B cell (primary cell): ENCODE results near the gene DHRS1. TPM values are rescaled to one million over a fixed set of nuclear protein-coding genes. Genes with fewer than 3 reads are reported as not detected.

Experiments used
- ATAC-seq: fragments of 200-7000 bp; cut with Tn5 transposase; one replicate; pipeline ENCODE4 v1.10.0; 2021; ENCODE audit warnings: low read depth, mild to moderate bottlenecking, moderate number of reproducible peaks, moderate library complexity
- CTCF ChIA-PET: fragments of 350-600 bp; sonication (Branson Sonifier 250); formaldehyde crosslinking; loops from one replicate; lab custom pipeline; 2021; ENCODE audit warnings: antibody characterized with exemption, inconsistent platforms; lab: Charles Lee
- POLR2A ChIA-PET: fragments of 350-600 bp; sonication (Branson Sonifier 250); formaldehyde crosslinking; loops from one replicate; lab custom pipeline; 2021; ENCODE audit warnings: antibody characterized with exemption; lab: Charles Lee
- DNase-seq: peaks from one replicate; pipeline ENCODE4 v3.0.0; 2013
- H2AFZ ChIP-seq: 2 replicates; pipeline ENCODE4 v1.6.1; 2012; ENCODE audit warnings: mild to moderate bottlenecking, low read depth, low read length; ENCODE audit not compliant: insufficient read depth, poor library complexity, severe bottlenecking
- H3K27ac ChIP-seq, 2 donors: 1 replicate in 1 of 2; 2 replicates in 1 of 2; pipeline ENCODE4 v1.5.1; 2012 to 2013; ENCODE audit warnings: low read length in 2 of 2, mild to moderate bottlenecking in 2 of 2, moderate library complexity in 1 of 2
- H3K27me3 ChIP-seq, 4 experiments: fragments of 200-600 bp in 1 of 4; sonication (generic) in 1 of 4; replicated peaks in 1 of 4; 1 replicate in 2 of 4; 2 replicates in 2 of 4; pipeline versions ENCODE4 v1.6.1 to v1.7.0; 2013 to 2016; ENCODE audit warnings: low read length in 3 of 4, mild to moderate bottlenecking in 2 of 4, mixed read lengths in 1 of 4, moderate library complexity in 1 of 4; ENCODE audit not compliant: insufficient read depth in 4 of 4, control insufficient read depth in 3 of 4; ENCODE audit errors: control extremely low read depth in 1 of 4
- H3K36me3 ChIP-seq, 2 experiments: replicated peaks in 1 of 2; 1 replicate in 1 of 2; 2 replicates in 1 of 2; pipeline versions ENCODE4 v1.6.1 to v1.7.1; 2013; ENCODE audit warnings: low read length in 1 of 2; ENCODE audit not compliant: insufficient read depth in 2 of 2, control insufficient read depth in 1 of 2; ENCODE audit errors: control extremely low read depth in 1 of 2, extremely low read depth in 1 of 2
- H3K4me1 ChIP-seq, 2 donors: fragments of 200-600 bp in 1 of 2; sonication (generic) in 1 of 2; 1 replicate in 1 of 2; 2 replicates in 1 of 2; pipeline versions ENCODE4 v1.5.1 to v1.6.1; 2013 to 2017; ENCODE audit warnings: low read length in 2 of 2; ENCODE audit not compliant: control insufficient read depth in 2 of 2, insufficient read depth in 2 of 2
- H3K4me2 ChIP-seq: replicated peaks from 2 replicates; pipeline ENCODE3; 2012; ENCODE audit warnings: mild to moderate bottlenecking, low read depth, low read length; ENCODE audit not compliant: poor library complexity, severe bottlenecking
- H3K4me3 ChIP-seq, 5 experiments: fragments of 200-600 bp in 1 of 5; sonication (generic) in 1 of 5; 1 replicate in 3 of 5; 2 replicates in 2 of 5; pipeline versions ENCODE4 v1.5.1 to v1.7.0; 2011 to 2016; ENCODE audit warnings: low read length in 4 of 5, mild to moderate bottlenecking in 4 of 5, low read depth in 2 of 5, control low read depth in 1 of 5, moderate library complexity in 1 of 5; ENCODE audit not compliant: insufficient read depth in 1 of 5; ENCODE audit errors: control extremely low read depth in 1 of 5, extremely low read depth in 1 of 5
- H3K79me2 ChIP-seq: fragments of 200-600 bp; sonication (generic); one replicate; pipeline ENCODE4 v1.6.0; 2016; ENCODE audit warnings: low read length; ENCODE audit not compliant: control insufficient read depth, insufficient read depth
- H3K9ac ChIP-seq: fragments of 200-600 bp; sonication (generic); 2 replicates; pipeline ENCODE4 v1.6.1; 2017; ENCODE audit warnings: mild to moderate bottlenecking, low read length, moderate library complexity
- H3K9me3 ChIP-seq, 3 donors: one replicate each; pipeline versions ENCODE4 v1.6.1 to v1.7.1; 2013; ENCODE audit warnings: low read length in 2 of 3; ENCODE audit not compliant: control insufficient read depth in 2 of 3, insufficient read depth in 1 of 3; ENCODE audit errors: control extremely low read depth in 1 of 3
- H4K20me1 ChIP-seq: 2 replicates; pipeline ENCODE4 v1.6.0; 2012; ENCODE audit warnings: mild to moderate bottlenecking, low read length; ENCODE audit not compliant: insufficient read depth, control insufficient read depth, poor library complexity, severe bottlenecking
- H3K27ac Mint-ChIP-seq: one replicate; pipeline ENCODE4 v1.8.0; 2021; ENCODE audit warnings: mixed read lengths
- H3K27me3 Mint-ChIP-seq: one replicate; pipeline ENCODE4 v1.8.0; 2021; ENCODE audit warnings: mixed read lengths
- H3K4me1 Mint-ChIP-seq: one replicate; pipeline ENCODE4 v1.8.0; 2021; ENCODE audit warnings: mixed read lengths
- H3K4me3 Mint-ChIP-seq: one replicate; pipeline ENCODE4 v1.8.0; 2021; ENCODE audit warnings: mixed read lengths
- H3K9me3 Mint-ChIP-seq: one replicate; pipeline ENCODE4 v1.8.0; 2022; ENCODE audit warnings: mixed read lengths; ENCODE audit not compliant: insufficient read depth
- CTCF ChIP-seq: fragments of 200-600 bp; IDR thresholded peaks from one replicate; pipeline ENCODE4 v1.8.0; 2022; ENCODE audit warnings: antibody characterized with exemption, mild to moderate bottlenecking
- EZH2 ChIP-seq: IDR thresholded peaks from 2 replicates; pipeline ENCODE4 v1.6.1; 2012; ENCODE audit warnings: borderline replicate concordance, low read depth, mild to moderate bottlenecking, moderate library complexity, low read length; ENCODE audit not compliant: insufficient read depth, poor library complexity, severe bottlenecking
- WGBS: methylation state at CpG from one replicate; pipeline ENCODE4 v1.1.5; 2013; ENCODE audit warnings: missing lambda C conversion rate; ENCODE audit not compliant: insufficient coverage; 5-methylcytosine and 5-hydroxymethylcytosine counted together
- intact Hi-C: fragments of 100-400 bp; cut with micrococcal nuclease; formaldehyde crosslinking; loops from one replicate; pipeline ENCODE4 v1.10.0; 2022
- polyA plus RNA-seq: library from polyadenylated mRNA; depleted of rRNA; stranded (reverse); fragments of >200 nt; gene quantifications from 2 replicates; pipeline ENCODE4 v1.2.3, GENCODE V29; 2012
- total RNA-seq, 2 donors: library from RNA; stranded (reverse); fragments of 120-200 nt in 1 of 2; gene quantifications; 1 replicate in 1 of 2; 2 replicates in 1 of 2; pipeline versions ENCODE4 v1.2.3 to v1.2.4, GENCODE V29; 2013 to 2022

DHRS1 gene
- total and polyA plus RNA-seq, 2 donors (not counting 1 experiment from before 2014, with no cell fraction given): 42.7 to 76.9 TPM

GRCh38 chr14:24348186-24348585 is 48.6 kb upstream of the DHRS1 start:
- Histone ChIP-seq H3K4me2 (no peak overlapping the region), H3K9me3 (no peaks in the 10 kb centered on the region), H3K79me2 (no peaks in the 10 kb centered on the region), H3K4me1 (no peaks in the 10 kb centered on the region), H3K27ac (no peak overlapping the region), H3K9ac (no peak overlapping the region), H4K20me1 (no peaks in the 10 kb centered on the region), H2AFZ (no peak overlapping the region), H3K36me3 (no peaks in the 10 kb centered on the region), H3K4me3 (no peak overlapping the region), H3K27me3 (peaks cover 0 to 35% (median 12%) of the 10 kb centered on the region in 4 experiments)
- ATAC-seq (no peak), DNase-seq (no peak)
- Mint-ChIP-seq H3K9me3 (no peaks in the 10 kb centered on the region), H3K4me3 (no peak overlapping the region), H3K27me3 (peaks cover 51% of the 10 kb centered on the region), H3K4me1 (no peaks in the 10 kb centered on the region), H3K27ac (no peak overlapping the region)
- intact Hi-C loops: no loop called here
- ChIA-PET POLR2A (no interaction called here), CTCF (interaction anchor here (0.6 to 5.7 kb wide), 5 partner anchors 11 to 1228 kb away, joined by 3 to 55 read pairs (median 3); partner anchors contain the start of gene ADCY4)
- 92% methylated on average over 2 of the region's 2 CpGs for WGBS
- TF ChIP-seq CTCF (no peak), EZH2 (no peak)

- no peak overlapping the region for H3K27ac Mint-ChIP-seq
- Histone ChIP-seq H3K9me3 (no peaks in the 10 kb centered on the region), H3K4me3 (no peak overlapping the region), H2AFZ (no peak overlapping the region), H3K27ac (no peak overlapping the region), H3K27me3 (peaks cover 0 to 32% (median 9%) of the 10 kb centered on the region in 4 experiments), H3K79me2 (no peaks in the 10 kb centered on the region), H3K9ac (no peak overlapping the region), H4K20me1 (no peaks in the 10 kb centered on the region), H3K4me1 (no peaks in the 10 kb centered on the region), H3K36me3 (no peaks in the 10 kb centered on the region), H3K4me2 (no peak overlapping the region)
- 67% methylated on average over 1 of the region's 1 CpG for WGBS
- ChIA-PET CTCF (interaction anchor here (0.7 to 5.7 kb wide), 2 partner anchors 13 to 84 kb away, joined by 3 to 55 read pairs; partner anchors contain the start of gene ADCY4), POLR2A (no interaction called here)
- H3K4me1 Mint-ChIP-seq: no peaks in the 10 kb centered on the region
- H3K27me3 Mint-ChIP-seq: peaks cover 48% of the 10 kb centered on the region
- no peaks in the 10 kb centered on the region for H3K9me3 Mint-ChIP-seq
- DNase-seq: no peak
- intact Hi-C loops: no loop called here
- TF ChIP-seq CTCF (no peak), EZH2 (no peak)
- no peak overlapping the region for H3K4me3 Mint-ChIP-seq
- ATAC-seq: no peak
These were observed 47.6 kb upstream of the DHRS1 start for GRCh38 chr14:24347134-24347533.
